ENCODE data around the gene GPSM1.

The GPSM1 gene

GRCh38 chr9:136333486-136333885 is 6.1 kb downstream of the GPSM1 start:
- TF ChIP-seq EZH2phosphoT487 (IDR thresholded peaks at IDR 0.05; ENCODE audit: low read depth) (no peak), CTCF (IDR thresholded peaks at IDR 0.05; ENCODE audit: low read depth, low read length) (no peak)
- Histone ChIP-seq H3K9me3 (ENCODE audit: insufficient read depth, low read length) (no peaks in the 10 kb centered on the region), H2AFZ (ENCODE audit: low read depth, low read length) (no peak overlapping the region), H4K20me1 (ENCODE audit: insufficient read depth, low read length) (no peaks in the 10 kb centered on the region), H3K4me2 (ENCODE audit: low read length) (no peak overlapping the region), H3K9ac (ENCODE audit: low read length) (no peak overlapping the region), H3K79me2 (ENCODE audit: low read length) (no peaks in the 10 kb centered on the region), H3K27me3 (ENCODE audit: low read depth, low read length) (no peaks in the 10 kb centered on the region), H3K4me1 (ENCODE audit: low read length) (peaks cover 11% of the 10 kb centered on the region; the same call in 1 of the 2 replicates), H3K27ac (ENCODE audit: low read length) (no peak overlapping the region), H3K36me3 (replicated peaks; ENCODE audit: low read depth, low read length) (no peaks in the 10 kb centered on the region), H3K4me3 (ENCODE audit: low read length) (no peak overlapping the region)

- no peak overlapping the region for H3K9ac ChIP-seq (ENCODE audit: low read length)
- no peak overlapping the region for H3K4me3 ChIP-seq (ENCODE audit: low read length)
- no peak overlapping the region for H2AFZ ChIP-seq (ENCODE audit: low read depth, low read length)
- TF ChIP-seq EZH2phosphoT487 (IDR thresholded peaks at IDR 0.05; ENCODE audit: low read depth), result no peak
- TF ChIP-seq CTCF (IDR thresholded peaks at IDR 0.05; ENCODE audit: low read depth, low read length), result no peak
- H3K4me1 ChIP-seq (ENCODE audit: low read length), result peaks cover 7% of the 10 kb centered on the region; the same call in 1 of the 2 replicates
- H3K36me3 ChIP-seq (replicated peaks; ENCODE audit: low read depth, low read length), result no peaks in the 10 kb centered on the region
- H3K4me2 ChIP-seq (ENCODE audit: low read length), result no peak overlapping the region
- no peaks in the 10 kb centered on the region for H3K79me2 ChIP-seq (ENCODE audit: low read length)
- no peaks in the 10 kb centered on the region for H4K20me1 ChIP-seq (ENCODE audit: insufficient read depth, low read length)
- no peaks in the 10 kb centered on the region for H3K9me3 ChIP-seq (ENCODE audit: insufficient read depth, low read length)
- no peak overlapping the region for H3K27ac ChIP-seq (ENCODE audit: low read length)
- no peaks in the 10 kb centered on the region for H3K27me3 ChIP-seq (ENCODE audit: low read depth, low read length)
These were observed 7.2 kb downstream of the GPSM1 start for GRCh38 chr9:136334541-136334940.

- Histone ChIP-seq H3K79me2 (ENCODE audit: low read length) (no peaks in the 10 kb centered on the region), H3K4me1 (ENCODE audit: low read length) (peaks cover 7% of the 10 kb centered on the region; the same call in 1 of the 2 replicates), H3K4me3 (ENCODE audit: low read length) (no peak overlapping the region), H3K27ac (ENCODE audit: low read length) (no peak overlapping the region), H3K4me2 (ENCODE audit: low read length) (no peak overlapping the region), H3K9ac (ENCODE audit: low read length) (no peak overlapping the region), H3K9me3 (ENCODE audit: insufficient read depth, low read length) (no peaks in the 10 kb centered on the region), H2AFZ (ENCODE audit: low read depth, low read length) (no peak overlapping the region), H4K20me1 (ENCODE audit: insufficient read depth, low read length) (no peaks in the 10 kb centered on the region), H3K36me3 (replicated peaks; ENCODE audit: low read depth, low read length) (no peaks in the 10 kb centered on the region), H3K27me3 (ENCODE audit: low read depth, low read length) (no peaks in the 10 kb centered on the region)
- TF ChIP-seq CTCF (IDR thresholded peaks at IDR 0.05; ENCODE audit: low read depth, low read length), result no peak
- no peak for TF ChIP-seq EZH2phosphoT487 (IDR thresholded peaks at IDR 0.05; ENCODE audit: low read depth)
These were observed 8.2 kb downstream of the GPSM1 start for GRCh38 chr9:136335296-136336155.

GRCh38 chr9:136336156-136336870 is 9.0 kb downstream of the GPSM1 start:
- H3K79me2 ChIP-seq (ENCODE audit: low read length), result no peaks in the 10 kb centered on the region
- no peaks in the 10 kb centered on the region for H3K27me3 ChIP-seq (ENCODE audit: low read depth, low read length)
- no peaks in the 10 kb centered on the region for H3K9me3 ChIP-seq (ENCODE audit: insufficient read depth, low read length)
- H3K4me1 ChIP-seq (ENCODE audit: low read length), result peaks cover 7% of the 10 kb centered on the region; the same call in 1 of the 2 replicates
- no peak overlapping the region for H3K27ac ChIP-seq (ENCODE audit: low read length)
- TF ChIP-seq CTCF (IDR thresholded peaks at IDR 0.05; ENCODE audit: low read depth, low read length) (no peak), EZH2phosphoT487 (IDR thresholded peaks at IDR 0.05; ENCODE audit: low read depth) (no peak)
- no peaks in the 10 kb centered on the region for H4K20me1 ChIP-seq (ENCODE audit: insufficient read depth, low read length)
- H2AFZ ChIP-seq (ENCODE audit: low read depth, low read length), result no peak overlapping the region
- H3K4me3 ChIP-seq (ENCODE audit: low read length), result no peak overlapping the region
- no peak overlapping the region for H3K9ac ChIP-seq (ENCODE audit: low read length)
- H3K4me2 ChIP-seq (ENCODE audit: low read length), result no peak overlapping the region
- no peaks in the 10 kb centered on the region for H3K36me3 ChIP-seq (replicated peaks; ENCODE audit: low read depth, low read length)
